Fibroblast of lung (primary cell): ENCODE measurements around the gene RERE.

Source experiments
- CTCF ChIP-seq, 2 donors: IDR thresholded peaks in 1 of 2; conservative IDR thresholded peaks in 1 of 2; 1 replicate in 1 of 2; 2 replicates in 1 of 2; pipeline ENCODE4 v1.5.1; 2011 to 2012; ENCODE audit warnings: low read length in 2 of 2, control low read depth in 1 of 2, inconsistent platforms in 1 of 2, low read depth in 1 of 2, mild to moderate bottlenecking in 1 of 2
- EZH2 ChIP-seq: IDR thresholded peaks from 2 replicates; pipeline ENCODE4 v1.5.1; 2012; ENCODE audit warnings: low read length, control low read depth, mild to moderate bottlenecking; ENCODE audit errors: missing control alignments

GRCh38 chr1:8721679-8722324, 95.6 kb downstream of the RERE start:
- TF ChIP-seq EZH2 (no peak), CTCF (conservative IDR thresholded peaks at IDR 0.05 in 1 of 2, IDR thresholded peaks at IDR 0.05 in 1 of 2; ENCODE audit: low read depth in 1 of 2, low read length in 2 of 2) (no peak)
